Keratinocyte (primary cell): Measurements from ENCODE around the gene ICOS.

Source experiments
- CTCF ChIP-seq, 3 experiments: IDR thresholded peaks in 1 of 3; conservative IDR thresholded peaks in 1 of 3; optimal IDR thresholded peaks in 1 of 3; 2 replicates in 2 of 3; 3 replicates in 1 of 3; pipeline versions ENCODE3 to v1.5.1; 2011; ENCODE audit warnings: low read length in 3 of 3, mild to moderate bottlenecking in 3 of 3, moderate library complexity in 2 of 3, control low read depth in 1 of 3, inconsistent platforms in 1 of 3; ENCODE audit not compliant: insufficient read depth in 2 of 3; ENCODE audit errors: extremely low read depth in 1 of 3
- EZH2 ChIP-seq: IDR thresholded peaks from one replicate; pipeline ENCODE4 v1.6.1; 2012; ENCODE audit warnings: inconsistent platforms, mild to moderate bottlenecking, low read length, moderate library complexity

GRCh38 chr2:203997481-203997880 is 60.9 kb downstream of the ICOS start:
- TF ChIP-seq CTCF (optimal IDR thresholded peaks at IDR 0.05 in 1 of 3, IDR thresholded peaks at IDR 0.05 in 1 of 3, conservative IDR thresholded peaks at IDR 0.05 in 1 of 3; ENCODE audit: extremely low read depth in 1 of 3, insufficient read depth in 2 of 3, low read length in 3 of 3) (no peak), EZH2 (no peak)
